Measurements from ENCODE around the gene PHACTR3. TPM values are rescaled to one million over a fixed set of nuclear protein-coding genes. Genes with fewer than 3 reads are reported as not detected.

The PHACTR3 gene
- total and polyA plus RNA-seq, 2 donors, result 2.9 to 35.8 TPM

DNA sequence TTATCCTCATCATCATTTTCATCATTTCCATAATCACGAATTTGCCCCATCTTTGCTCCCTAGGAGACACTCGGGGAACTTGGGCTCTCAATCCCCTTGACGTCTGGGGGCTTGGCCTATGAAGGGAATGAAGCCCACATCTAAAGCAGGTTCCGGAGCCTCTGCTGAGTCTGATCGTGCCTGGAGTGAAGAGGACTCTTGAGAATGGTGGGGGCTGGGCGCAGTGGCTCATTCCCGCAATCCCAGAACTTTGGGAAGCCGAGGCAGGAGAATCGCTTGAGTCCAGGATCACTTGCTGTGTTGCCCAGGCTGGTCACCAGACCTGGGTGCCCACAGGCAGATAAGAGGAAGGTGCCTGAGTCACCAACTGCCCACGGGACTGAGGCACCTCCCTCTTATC, 214.6 kb downstream of the PHACTR3 start:
- no peak for DNase-seq (ENCODE audit: low read depth in 6 of 9, low spot score in 9 of 9)
- H3K4me3 ChIP-seq (ENCODE audit: low read length in 2 of 2), result no peak overlapping the region
- H3K36me3 ChIP-seq (ENCODE audit: control insufficient read depth in 2 of 2, insufficient read depth in 2 of 2, low read length in 1 of 2), result no peaks in the 10 kb centered on the region
- H3K27me3 ChIP-seq (ENCODE audit: control insufficient read depth in 2 of 2, insufficient read depth in 1 of 2, low read length in 1 of 2), result no peaks in the 10 kb centered on the region
- H3K9me3 ChIP-seq (ENCODE audit: control insufficient read depth in 2 of 2, insufficient read depth in 1 of 2, low read length in 1 of 2), result no peaks in the 10 kb centered on the region
- 92% methylated on average over 10 of the region's 10 CpGs for WGBS
- peaks cover 0 to 4% of the 10 kb centered on the region in 2 donors for H3K4me1 ChIP-seq (ENCODE audit: control insufficient read depth in 2 of 2, insufficient read depth in 2 of 2, low read length in 2 of 2)
- no peak overlapping the region for H3K27ac ChIP-seq (ENCODE audit: low read depth in 1 of 2, low read length in 1 of 2)

DNA sequence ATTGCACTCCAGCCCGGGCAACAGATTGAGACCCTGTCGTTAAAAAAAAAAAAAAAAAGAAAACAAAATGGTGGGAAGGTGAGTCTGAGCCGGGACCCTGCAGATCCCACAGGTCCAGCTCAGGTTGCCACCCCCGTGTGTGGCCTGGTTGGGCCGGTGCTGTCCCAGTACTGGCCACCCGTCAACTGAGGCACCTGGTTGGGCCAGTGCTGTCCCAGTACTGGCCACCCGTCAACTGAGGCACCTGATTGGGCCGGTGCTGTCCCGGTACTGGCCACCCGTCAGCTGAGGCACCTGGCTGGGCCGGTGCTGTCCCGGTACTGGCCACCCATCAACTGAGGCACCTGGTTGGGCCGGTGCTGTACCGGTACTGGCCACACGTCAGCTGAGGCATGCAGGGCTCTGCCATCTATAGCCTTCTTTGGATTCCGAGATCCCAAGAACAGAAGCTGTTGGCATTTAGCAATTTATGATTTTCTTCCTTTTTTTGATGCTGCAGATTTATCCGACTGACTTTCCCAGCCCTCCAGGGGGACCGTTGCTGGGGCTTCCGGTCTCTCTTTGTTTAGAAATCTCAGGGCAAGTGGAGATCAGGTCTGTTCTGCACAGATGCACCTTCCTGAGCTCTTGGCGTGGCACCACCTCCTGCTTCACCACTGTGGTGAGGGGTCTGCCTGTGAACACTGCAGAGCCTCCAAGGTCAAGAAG, 215.3 kb downstream of the PHACTR3 start:
- Histone ChIP-seq H3K4me3 (ENCODE audit: low read length in 2 of 2) (no peak overlapping the region), H3K9me3 (ENCODE audit: control insufficient read depth in 2 of 2, insufficient read depth in 1 of 2, low read length in 1 of 2) (no peaks in the 10 kb centered on the region), H3K4me1 (ENCODE audit: control insufficient read depth in 2 of 2, insufficient read depth in 2 of 2, low read length in 2 of 2) (peaks cover 0 to 4% of the 10 kb centered on the region in 2 donors), H3K27me3 (ENCODE audit: control insufficient read depth in 2 of 2, insufficient read depth in 1 of 2, low read length in 1 of 2) (no peaks in the 10 kb centered on the region), H3K27ac (ENCODE audit: low read depth in 1 of 2, low read length in 1 of 2) (no peak overlapping the region), H3K36me3 (ENCODE audit: control insufficient read depth in 2 of 2, insufficient read depth in 2 of 2, low read length in 1 of 2) (no peaks in the 10 kb centered on the region)
- DNase-seq (ENCODE audit: low read depth in 6 of 9, low spot score in 9 of 9), result no peak
- 92% methylated on average over 20 of the region's 20 CpGs for WGBS

DNA sequence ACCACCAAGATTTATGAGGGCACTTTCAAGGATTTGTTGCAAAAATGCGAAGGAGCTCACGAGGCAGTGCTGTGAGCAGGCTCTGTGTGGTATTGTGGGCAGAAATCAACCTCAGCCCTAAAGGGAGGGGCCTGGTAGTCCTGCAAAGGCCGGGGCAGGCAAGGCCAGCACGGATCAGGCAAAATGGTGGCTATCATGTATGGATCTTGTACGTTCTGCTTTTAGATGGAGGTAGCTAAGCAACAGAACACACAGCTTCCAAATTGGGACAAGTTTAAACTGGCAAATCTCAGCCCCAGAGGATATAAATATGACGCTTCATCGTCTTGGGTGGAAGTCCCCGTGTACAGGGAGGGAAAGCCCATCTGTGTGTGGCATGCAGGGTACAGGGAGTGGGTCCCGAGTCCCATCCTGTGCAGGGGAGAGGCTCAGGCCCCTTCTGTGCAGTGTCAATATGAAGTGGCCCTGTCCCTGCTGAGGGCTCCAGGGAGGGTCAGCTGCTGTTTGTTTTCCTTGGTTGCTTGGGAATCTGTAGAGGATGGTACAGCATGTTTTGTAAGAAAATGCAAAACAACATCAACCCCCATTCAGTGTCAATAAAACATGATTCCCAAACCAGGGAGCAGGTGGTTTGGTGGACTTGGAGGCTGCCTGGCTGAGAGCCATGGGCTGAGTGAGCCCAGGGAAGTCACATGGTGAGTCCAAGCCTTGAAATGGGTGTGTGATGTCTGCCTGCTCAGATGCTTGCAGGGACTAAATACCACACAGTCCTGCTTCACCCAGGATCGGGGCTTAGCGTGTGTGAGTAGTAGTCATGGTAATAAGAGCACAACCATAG, 216.1 kb downstream of the PHACTR3 start:
- Histone ChIP-seq H3K4me1 (ENCODE audit: control insufficient read depth in 2 of 2, insufficient read depth in 2 of 2, low read length in 2 of 2) (peaks cover 0 to 4% of the 10 kb centered on the region in 2 donors), H3K9me3 (ENCODE audit: control insufficient read depth in 2 of 2, insufficient read depth in 1 of 2, low read length in 1 of 2) (no peaks in the 10 kb centered on the region), H3K4me3 (ENCODE audit: low read length in 2 of 2) (no peak overlapping the region), H3K27ac (ENCODE audit: low read depth in 1 of 2, low read length in 1 of 2) (peak overlapping the region; percentile 21 to 48), H3K36me3 (ENCODE audit: control insufficient read depth in 2 of 2, insufficient read depth in 2 of 2, low read length in 1 of 2) (no peaks in the 10 kb centered on the region), H3K27me3 (ENCODE audit: control insufficient read depth in 2 of 2, insufficient read depth in 1 of 2, low read length in 1 of 2) (no peaks in the 10 kb centered on the region)
- DNase-seq (ENCODE audit: low read depth in 6 of 9, low spot score in 9 of 9), result peak in 1 of 9 donors; percentile 27
- 87% methylated on average over 11 of the region's 11 CpGs for WGBS

DNA sequence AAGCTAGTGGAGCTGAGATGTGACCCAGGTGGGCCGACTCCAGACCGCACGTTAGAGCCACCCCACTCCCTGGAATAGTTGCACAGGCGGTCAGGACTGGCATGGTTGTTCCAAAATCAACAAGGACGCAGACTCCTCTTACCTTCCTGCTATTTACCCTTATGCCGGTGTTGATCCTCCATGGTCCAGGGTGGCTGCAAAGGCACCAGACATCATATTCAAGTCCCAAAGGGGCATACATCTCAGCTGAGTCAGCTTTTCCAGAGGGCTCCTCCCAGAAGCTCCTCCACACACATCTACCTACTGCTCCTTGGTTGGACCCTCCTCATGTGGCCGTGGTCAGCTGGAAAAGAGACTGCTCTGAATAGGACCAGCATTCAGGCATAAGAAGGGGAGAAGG, 216.9 kb downstream of the PHACTR3 start:
- no peak overlapping the region for H3K4me3 ChIP-seq (ENCODE audit: low read length in 2 of 2)
- peaks cover 0 to 4% of the 10 kb centered on the region in 2 donors for H3K4me1 ChIP-seq (ENCODE audit: control insufficient read depth in 2 of 2, insufficient read depth in 2 of 2, low read length in 2 of 2)
- no peaks in the 10 kb centered on the region for H3K27me3 ChIP-seq (ENCODE audit: control insufficient read depth in 2 of 2, insufficient read depth in 1 of 2, low read length in 1 of 2)
- no peaks in the 10 kb centered on the region for H3K9me3 ChIP-seq (ENCODE audit: control insufficient read depth in 2 of 2, insufficient read depth in 1 of 2, low read length in 1 of 2)
- no peak for DNase-seq (ENCODE audit: low read depth in 6 of 9, low spot score in 9 of 9)
- no peaks in the 10 kb centered on the region for H3K36me3 ChIP-seq (ENCODE audit: control insufficient read depth in 2 of 2, insufficient read depth in 2 of 2, low read length in 1 of 2)
- WGBS, result 94% methylated on average over 7 of the region's 7 CpGs
- H3K27ac ChIP-seq (ENCODE audit: low read depth in 1 of 2, low read length in 1 of 2), result no peak overlapping the region

DNA sequence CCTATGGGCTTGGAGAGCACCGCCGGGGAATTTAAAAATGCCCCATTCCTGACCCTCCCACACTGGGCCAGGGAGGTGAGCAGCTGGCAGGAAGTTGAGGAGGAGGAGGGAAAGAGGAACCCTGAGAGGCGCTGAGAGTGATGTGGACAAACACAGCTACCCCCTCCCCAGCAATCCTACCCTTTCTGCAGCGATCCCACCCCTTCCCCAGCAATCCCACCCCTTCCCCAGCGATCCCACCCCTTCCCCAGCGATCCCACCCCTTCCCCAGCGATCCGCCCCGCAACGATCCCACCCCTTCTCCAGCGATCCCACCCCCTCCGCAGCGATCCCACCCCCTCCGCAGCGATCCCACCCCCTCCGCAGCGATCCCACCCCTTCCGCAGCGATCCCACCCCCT, 217.4 kb downstream of the PHACTR3 start:
- 87% methylated on average over 18 of the region's 19 CpGs for WGBS
- H3K27ac ChIP-seq (ENCODE audit: low read depth in 1 of 2, low read length in 1 of 2), result no peak overlapping the region
- H3K9me3 ChIP-seq (ENCODE audit: control insufficient read depth in 2 of 2, insufficient read depth in 1 of 2, low read length in 1 of 2), result no peaks in the 10 kb centered on the region
- DNase-seq (ENCODE audit: low read depth in 6 of 9, low spot score in 9 of 9), result no peak
- peaks cover 0 to 4% of the 10 kb centered on the region in 2 donors for H3K4me1 ChIP-seq (ENCODE audit: control insufficient read depth in 2 of 2, insufficient read depth in 2 of 2, low read length in 2 of 2)
- H3K27me3 ChIP-seq (ENCODE audit: control insufficient read depth in 2 of 2, insufficient read depth in 1 of 2, low read length in 1 of 2), result no peaks in the 10 kb centered on the region
- no peaks in the 10 kb centered on the region for H3K36me3 ChIP-seq (ENCODE audit: control insufficient read depth in 2 of 2, insufficient read depth in 2 of 2, low read length in 1 of 2)
- H3K4me3 ChIP-seq (ENCODE audit: low read length in 2 of 2), result no peak overlapping the region

DNA sequence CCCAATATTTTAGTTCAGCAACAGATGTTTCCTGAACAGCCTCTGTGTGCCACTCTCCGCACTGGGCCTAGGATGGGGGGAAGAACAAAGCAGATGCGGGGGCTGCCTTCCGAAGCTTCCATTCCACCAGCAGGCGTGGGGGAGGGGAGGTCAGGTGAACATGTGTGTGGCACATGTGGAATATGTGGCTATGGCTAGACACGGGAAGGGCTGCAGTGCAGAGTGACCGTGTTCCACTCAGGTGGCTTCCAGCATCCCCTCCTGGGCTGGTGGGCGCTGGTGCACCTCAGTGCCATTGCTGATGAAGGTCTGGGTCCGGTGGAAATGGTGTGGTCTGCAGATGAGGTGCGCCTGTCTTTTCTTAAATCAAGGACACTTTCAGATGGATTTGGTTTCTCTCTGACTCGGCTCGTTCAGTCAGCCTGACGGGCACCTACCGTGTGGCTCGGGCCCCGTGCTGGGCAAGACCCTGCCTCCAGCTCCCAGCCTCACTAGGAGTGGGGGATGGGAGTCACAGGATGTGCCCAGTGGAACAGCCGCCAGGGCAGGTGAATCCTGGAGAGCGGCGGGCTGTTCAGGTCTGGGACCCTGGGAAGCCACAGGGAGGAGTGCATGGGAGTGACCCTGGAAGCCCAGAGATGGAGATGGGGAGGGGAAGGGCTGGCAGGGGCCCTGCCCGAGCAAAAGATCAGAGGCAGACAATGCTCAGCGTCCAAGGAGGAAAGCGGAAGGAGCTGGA, 218.1 kb downstream of the PHACTR3 start:
- Histone ChIP-seq H3K27me3 (ENCODE audit: control insufficient read depth in 2 of 2, insufficient read depth in 1 of 2, low read length in 1 of 2) (no peaks in the 10 kb centered on the region), H3K4me3 (ENCODE audit: low read length in 2 of 2) (no peak overlapping the region), H3K36me3 (ENCODE audit: control insufficient read depth in 2 of 2, insufficient read depth in 2 of 2, low read length in 1 of 2) (no peaks in the 10 kb centered on the region), H3K27ac (ENCODE audit: low read depth in 1 of 2, low read length in 1 of 2) (no peak overlapping the region), H3K9me3 (ENCODE audit: control insufficient read depth in 2 of 2, insufficient read depth in 1 of 2, low read length in 1 of 2) (no peaks in the 10 kb centered on the region), H3K4me1 (ENCODE audit: control insufficient read depth in 2 of 2, insufficient read depth in 2 of 2, low read length in 2 of 2) (peaks cover 0 to 4% of the 10 kb centered on the region in 2 donors)
- no peak for DNase-seq (ENCODE audit: low read depth in 6 of 9, low spot score in 9 of 9)
- WGBS, result 85% methylated on average over 21 of the region's 21 CpGs

DNA sequence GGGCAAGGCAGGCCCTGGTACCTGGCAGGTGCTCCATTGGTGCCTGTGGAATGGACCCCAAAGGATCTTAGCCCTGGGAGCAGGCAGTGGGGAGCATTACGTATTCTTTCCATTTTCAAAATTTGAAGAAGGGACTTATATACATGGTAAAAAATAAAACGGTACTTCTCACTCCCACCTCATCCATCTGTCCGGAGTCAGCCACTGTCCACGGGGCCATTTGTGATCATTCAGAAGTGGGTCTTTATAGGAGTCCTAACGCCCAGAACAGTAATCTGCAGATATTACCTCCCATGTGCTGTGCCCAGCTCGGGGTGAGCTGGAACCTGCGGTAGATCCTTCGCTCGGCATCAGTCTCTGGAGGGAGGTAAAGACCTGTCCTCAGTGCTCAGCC, 218.7 kb downstream of the PHACTR3 start:
- Histone ChIP-seq H3K4me1 (ENCODE audit: control insufficient read depth in 2 of 2, insufficient read depth in 2 of 2, low read length in 2 of 2) (peaks cover 0 to 4% of the 10 kb centered on the region in 2 donors), H3K9me3 (ENCODE audit: control insufficient read depth in 2 of 2, insufficient read depth in 1 of 2, low read length in 1 of 2) (no peaks in the 10 kb centered on the region), H3K4me3 (ENCODE audit: low read length in 2 of 2) (no peak overlapping the region), H3K36me3 (ENCODE audit: control insufficient read depth in 2 of 2, insufficient read depth in 2 of 2, low read length in 1 of 2) (no peaks in the 10 kb centered on the region), H3K27me3 (ENCODE audit: control insufficient read depth in 2 of 2, insufficient read depth in 1 of 2, low read length in 1 of 2) (no peaks in the 10 kb centered on the region), H3K27ac (ENCODE audit: low read depth in 1 of 2, low read length in 1 of 2) (no peak overlapping the region)
- WGBS, result 93% methylated on average over 9 of the region's 9 CpGs
- no peak for DNase-seq (ENCODE audit: low read depth in 6 of 9, low spot score in 9 of 9)

DNA sequence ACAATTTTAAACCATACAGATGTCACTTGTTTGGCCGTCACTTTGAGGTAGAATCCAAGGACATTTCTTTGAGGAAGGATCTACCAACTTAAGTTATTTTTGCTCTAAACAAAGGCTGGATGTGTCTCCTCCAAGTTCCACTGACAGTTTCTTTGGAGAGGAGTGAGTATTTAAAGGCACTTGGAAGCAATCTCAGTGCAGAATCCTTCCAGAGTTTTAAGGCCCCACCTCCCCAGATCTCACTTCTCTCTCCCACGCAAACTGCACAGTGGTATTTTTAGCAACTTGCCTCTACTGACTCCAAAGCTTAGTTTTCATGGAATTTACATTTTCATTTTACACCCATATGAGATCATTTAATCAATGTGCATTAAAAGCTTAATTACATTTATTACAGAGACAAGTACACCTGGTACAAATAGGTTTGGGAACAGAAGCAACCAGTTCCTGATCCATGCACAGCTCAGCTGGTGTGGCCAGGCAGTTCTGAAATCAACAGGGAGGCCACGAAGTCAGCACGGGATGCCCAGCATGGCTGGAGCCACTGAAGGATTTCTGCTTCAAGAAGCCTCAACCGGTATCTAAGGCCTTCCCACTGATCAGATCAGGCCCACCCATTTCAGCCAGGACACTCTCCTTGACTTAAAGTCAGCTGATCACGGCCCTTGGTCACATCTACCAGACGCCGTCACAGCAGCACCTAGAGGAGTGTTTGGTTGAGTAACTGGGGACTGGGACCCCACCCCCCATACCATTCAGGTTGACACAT, 219.3 kb downstream of the PHACTR3 start:
- no peak for DNase-seq (ENCODE audit: low read depth in 6 of 9, low spot score in 9 of 9)
- H3K9me3 ChIP-seq (ENCODE audit: control insufficient read depth in 2 of 2, insufficient read depth in 1 of 2, low read length in 1 of 2), result no peaks in the 10 kb centered on the region
- 89% methylated on average over 8 of the region's 8 CpGs for WGBS

More for the DNA sequence above, 219.3 kb downstream of the PHACTR3 start:
- Histone ChIP-seq H3K4me3 (ENCODE audit: low read length in 2 of 2) (no peak overlapping the region), H3K27ac (ENCODE audit: low read depth in 1 of 2, low read length in 1 of 2) (no peak overlapping the region), H3K4me1 (ENCODE audit: control insufficient read depth in 2 of 2, insufficient read depth in 2 of 2, low read length in 2 of 2) (peaks cover 0 to 4% of the 10 kb centered on the region in 2 donors), H3K27me3 (ENCODE audit: control insufficient read depth in 2 of 2, insufficient read depth in 1 of 2, low read length in 1 of 2) (no peaks in the 10 kb centered on the region), H3K36me3 (ENCODE audit: control insufficient read depth in 2 of 2, insufficient read depth in 2 of 2, low read length in 1 of 2) (no peaks in the 10 kb centered on the region)

Data from thymus (tissue), 11 donors.